Small intestine (tissue), 7 donors: ENCODE measurements around the gene MPRIP. TPM values are rescaled to one million over a fixed set of nuclear protein-coding genes. Genes with fewer than 3 reads are reported as not detected.

Experiments
- DNase-seq, 2 donors: peaks; one replicate each; pipeline versions ENCODE4 v3.0.0 to v3.0.0-alpha.2; 2013
- FAIRE-seq: peaks from 2 replicates; lab custom pipeline; 2012; peaks lifted over from hg19 to GRCh38; lab: Jason Lieb, UNC
- H3K27ac ChIP-seq, 3 donors: one replicate each; pipeline ENCODE4 v1.5.1; 2013; ENCODE audit warnings: low read length in 2 of 3, mild to moderate bottlenecking in 2 of 3, control low read depth in 1 of 3, inconsistent platforms in 1 of 3, low read depth in 1 of 3, moderate library complexity in 1 of 3
- H3K27me3 ChIP-seq, 3 donors: one replicate each; pipeline ENCODE4 v1.6.1; 2013; ENCODE audit warnings: low read length in 3 of 3, inconsistent platforms in 1 of 3; ENCODE audit not compliant: control insufficient read depth in 3 of 3, insufficient read depth in 3 of 3
- H3K36me3 ChIP-seq, 3 donors: one replicate each; pipeline ENCODE4 v1.6.1; 2013; ENCODE audit warnings: low read length in 3 of 3, inconsistent platforms in 1 of 3, low read depth in 1 of 3, mild to moderate bottlenecking in 1 of 3, moderate library complexity in 1 of 3; ENCODE audit not compliant: control insufficient read depth in 3 of 3, insufficient read depth in 2 of 3
- H3K4me1 ChIP-seq, 3 donors: one replicate each; pipeline ENCODE4 v1.6.1; 2013; ENCODE audit warnings: low read length in 2 of 3, inconsistent platforms in 1 of 3, low read depth in 1 of 3, mild to moderate bottlenecking in 1 of 3, moderate library complexity in 1 of 3; ENCODE audit not compliant: control insufficient read depth in 3 of 3, insufficient read depth in 2 of 3
- H3K4me3 ChIP-seq, 3 donors: one replicate each; pipeline ENCODE4 v1.5.1; 2013; ENCODE audit warnings: low read length in 3 of 3, control low read depth in 1 of 3, inconsistent platforms in 1 of 3, low read depth in 1 of 3, mild to moderate bottlenecking in 1 of 3, moderate library complexity in 1 of 3
- H3K9me3 ChIP-seq, 2 donors: one replicate each; pipeline ENCODE4 v1.6.1; 2013; ENCODE audit warnings: low read depth in 1 of 2, low read length in 1 of 2; ENCODE audit not compliant: control insufficient read depth in 2 of 2, insufficient read depth in 1 of 2
- WGBS, 3 donors: extraction: QIAGEN DNeasy Blood & Tissue Kit; methylation state at CpG; one replicate each; pipeline ENCODE4 v1.1.7; 2013; 5-methylcytosine and 5-hydroxymethylcytosine counted together
- polyA plus RNA-seq, 4 donors: library from polyadenylated mRNA; stranded (reverse) in 3 of 4; unstranded in 1 of 4; fragments of 200-250 nt in 3 of 4; fragments of 120-200 nt in 1 of 4; gene quantifications; one replicate each; pipeline versions ENCODE4 v1.2.1 to v1.2.3, GENCODE V29; 2013
- donor health status: healthy with polysubstance abuse.
- donor health status: control.
- donor health status: control.
- donor health status: Bipolar disorder and iron deficiency.
- donor health status: healthy.

Gene MPRIP
- polyA plus RNA-seq, 4 donors = 98.9 to 233 (median 190) TPM

GRCh38 chr17:17089796-17090641 lies 47.8 kb downstream of the MPRIP start:
- Histone ChIP-seq H3K27ac (peak overlapping the region; percentile 32 to 67 (median 56)), H3K36me3 (peaks cover 3 to 76% (median 3%) of the 10 kb centered on the region in 3 donors), H3K4me1 (peaks cover 11 to 38% (median 16%) of the 10 kb centered on the region in 3 donors), H3K27me3 (no peaks in the 10 kb centered on the region), H3K4me3 (no peak overlapping the region), H3K9me3 (no peaks in the 10 kb centered on the region)
- WGBS, 3 donors = 79 to 85% (median 80%) methylated on average over 18 of the region's 18 CpGs
- FAIRE-seq = no peak
- peak; percentile 21 to 87 for DNase-seq

- no peaks in the 10 kb centered on the region for H3K9me3 ChIP-seq
- FAIRE-seq (no peak), DNase-seq (peak; percentile 75 to 90)
- H3K27ac ChIP-seq = peak overlapping the region; percentile 32 to 67 (median 56)
- no peak overlapping the region for H3K4me3 ChIP-seq
- peaks cover 3 to 73% (median 3%) of the 10 kb centered on the region in 3 donors for H3K36me3 ChIP-seq
- H3K4me1 ChIP-seq = peaks cover 13 to 42% (median 16%) of the 10 kb centered on the region in 3 donors
- 20 to 66% (median 31%) methylated on average over 11 of the region's 11 CpGs for WGBS, 3 donors
- H3K27me3 ChIP-seq = no peaks in the 10 kb centered on the region
Observed at GRCh38 chr17:17090642-17091103, 48.4 kb downstream of the MPRIP start.

- peak overlapping the region; percentile 32 to 67 (median 56) for H3K27ac ChIP-seq
- 79 to 89% (median 85%) methylated on average over 11 of the region's 11 CpGs for WGBS, 3 donors
- H3K27me3 ChIP-seq = no peaks in the 10 kb centered on the region
- no peak for FAIRE-seq
- no peak overlapping the region for H3K4me3 ChIP-seq
- H3K9me3 ChIP-seq = no peaks in the 10 kb centered on the region
- peaks cover 14 to 48% (median 19%) of the 10 kb centered on the region in 3 donors for H3K4me1 ChIP-seq
- H3K36me3 ChIP-seq = peaks cover 3 to 71% (median 3%) of the 10 kb centered on the region in 3 donors
- no peak for DNase-seq
Observed at GRCh38 chr17:17091276-17091675, 49.0 kb downstream of the MPRIP start.

GRCh38 chr17:17091856-17092756 lies 49.8 kb downstream of the MPRIP start:
- H3K4me3 ChIP-seq = no peak overlapping the region
- peaks cover 3 to 67% (median 3%) of the 10 kb centered on the region in 3 donors for H3K36me3 ChIP-seq
- H3K27me3 ChIP-seq = no peaks in the 10 kb centered on the region
- DNase-seq = no peak
- no peaks in the 10 kb centered on the region for H3K9me3 ChIP-seq
- no peak overlapping the region for H3K27ac ChIP-seq
- H3K4me1 ChIP-seq = peaks cover 18 to 56% (median 25%) of the 10 kb centered on the region in 3 donors
- no peak for FAIRE-seq
- 81 to 93% (median 85%) methylated on average over 14 of the region's 14 CpGs for WGBS, 3 donors

DNA sequence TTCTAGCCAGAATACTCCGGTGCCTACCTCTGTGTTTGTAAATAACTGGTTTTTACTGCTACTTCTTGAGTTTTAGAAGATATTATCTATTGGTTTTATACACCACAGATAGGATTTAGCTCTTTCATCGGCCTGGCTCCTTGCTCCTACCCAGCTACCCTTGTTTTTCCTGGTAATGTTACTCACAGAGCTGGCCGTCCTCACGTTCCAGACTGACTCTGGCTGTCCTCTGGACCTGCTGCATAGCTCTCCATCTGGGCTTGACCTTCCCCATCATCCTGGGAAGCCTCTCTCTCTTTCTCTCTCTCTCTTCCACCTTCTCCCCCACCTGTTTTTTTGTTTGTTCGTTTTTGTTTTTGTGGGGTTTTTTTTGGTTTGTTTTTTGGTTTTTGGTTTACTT lies 51.5 kb downstream of the MPRIP start:
- Histone ChIP-seq H3K36me3 (peaks cover 3 to 62% (median 3%) of the 10 kb centered on the region in 3 donors), H3K4me3 (no peak overlapping the region), H3K9me3 (no peaks in the 10 kb centered on the region), H3K4me1 (peaks cover 18 to 73% (median 30%) of the 10 kb centered on the region in 3 donors), H3K27ac (no peak overlapping the region), H3K27me3 (no peaks in the 10 kb centered on the region)
- FAIRE-seq = no peak
- 65 to 77% (median 71%) methylated on average over 5 of the region's 5 CpGs for WGBS, 3 donors
- DNase-seq = no peak

- FAIRE-seq = no peak
- Histone ChIP-seq H3K36me3 (peaks cover 0 to 53% (median 6%) of the 10 kb centered on the region in 3 donors), H3K4me3 (no peak overlapping the region), H3K27ac (peak overlapping the region in 2 of 3 donors; percentile 49 to 94), H3K4me1 (peaks cover 8 to 61% (median 22%) of the 10 kb centered on the region in 3 donors), H3K9me3 (no peaks in the 10 kb centered on the region), H3K27me3 (no peaks in the 10 kb centered on the region)
- WGBS, 3 donors = 27 to 45% (median 43%) methylated on average over 7 of the region's 7 CpGs
- DNase-seq = peak; percentile 72 to 87
Observed at GRCh38 chr17:17096438-17097178, 54.4 kb downstream of the MPRIP start.

- peaks cover 0 to 54% (median 3%) of the 10 kb centered on the region in 3 donors for H3K36me3 ChIP-seq
- H3K9me3 ChIP-seq = no peaks in the 10 kb centered on the region
- FAIRE-seq = no peak
- DNase-seq = no peak
- no peak overlapping the region for H3K4me3 ChIP-seq
- no peaks in the 10 kb centered on the region for H3K27me3 ChIP-seq
- H3K4me1 ChIP-seq = peaks cover 7 to 50% (median 16%) of the 10 kb centered on the region in 3 donors
- 78 to 86% (median 85%) methylated on average over 6 to 7 of the region's 7 CpGs for WGBS, 3 donors
- H3K27ac ChIP-seq = peak overlapping the region in 2 of 3 donors; percentile 37 to 94
Observed at GRCh38 chr17:17097763-17098345, 55.6 kb downstream of the MPRIP start.
